Esophagus squamous epithelium (tissue), 5 donors: Measurements from ENCODE around the gene TFAP2B. TPM values are rescaled to one million over a fixed set of nuclear protein-coding genes. Genes with fewer than 3 reads are reported as not detected.

ENCODE experiments used
- DNase-seq: peaks from one replicate; lab custom pipeline; 2025; lab: John Stamatoyannopoulos, UW
- H3K27ac ChIP-seq, 4 donors: fragments of 200-600 bp; sonication (generic); one replicate each; pipeline ENCODE4 v1.5.1; 2016 to 2019; ENCODE audit warnings: mild to moderate bottlenecking in 1 of 4
- H3K27me3 ChIP-seq, 4 donors: fragments of 200-600 bp; sonication (generic); 1 replicate in 3 of 4; 2 replicates in 1 of 4; pipeline versions ENCODE4 v1.5.1 to v1.6.0; 2017 to 2021; ENCODE audit warnings: antibody characterized with exemption in 1 of 4
- H3K36me3 ChIP-seq, 3 donors: fragments of 200-600 bp; sonication (generic); one replicate each; pipeline ENCODE4 v1.5.1; 2016 to 2019
- H3K4me1 ChIP-seq, 3 donors: fragments of 200-600 bp; sonication (generic); one replicate each; pipeline ENCODE4 v1.5.1; 2017 to 2019
- H3K4me3 ChIP-seq, 4 donors: fragments of 200-600 bp; sonication (generic); 1 replicate in 3 of 4; 2 replicates in 1 of 4; pipeline ENCODE4 v1.5.1; 2016 to 2019; ENCODE audit warnings: mild to moderate bottlenecking in 2 of 4, moderate library complexity in 1 of 4
- H3K9me3 ChIP-seq, 3 donors: fragments of 200-600 bp; sonication (generic); one replicate each; pipeline ENCODE4 v1.5.1; 2016 to 2019
- POLR2A ChIP-seq, 4 donors: fragments of 450-650 bp; IDR thresholded peaks; one replicate each; pipeline ENCODE4 v1.6.1; 2017; ENCODE audit warnings: antibody characterized with exemption in 4 of 4, mild to moderate bottlenecking in 4 of 4, moderate library complexity in 3 of 4
- WGBS, 2 donors: methylation state at CpG; one replicate each; pipeline ENCODE4 v1.1.5; 2018; 5-methylcytosine and 5-hydroxymethylcytosine counted together
- intact Hi-C: fragments of 100-400 bp; cut with DNase I; formaldehyde crosslinking; loops from one replicate; pipeline ENCODE4 v1.15.0; 2022
- total RNA-seq, 4 donors: library from RNA; depleted of rRNA; stranded (reverse); fragments of >200 nt; gene quantifications; one replicate each; pipeline ENCODE4 v1.1.0, GENCODE V29; 2016
- TF ChIP-seq, protein P1 (sequence below), 6 experiments: fragments of 450-650 bp in 4 of 6; fragments of 200-600 bp in 2 of 6; sonication (generic) in 2 of 6; IDR thresholded peaks; one replicate each; pipeline ENCODE4 v1.5.1; 2016 to 2019; ENCODE audit warnings: antibody characterized with exemption in 6 of 6, mild to moderate bottlenecking in 4 of 6, moderate library complexity in 4 of 6
- donor health status: DM: yes; HTN: yes; CAD: no.

The TFAP2B gene
- total RNA-seq, 4 donors from 2014 or later: 0.35 to 4.4 (median 1.8) TPM

DNA sequence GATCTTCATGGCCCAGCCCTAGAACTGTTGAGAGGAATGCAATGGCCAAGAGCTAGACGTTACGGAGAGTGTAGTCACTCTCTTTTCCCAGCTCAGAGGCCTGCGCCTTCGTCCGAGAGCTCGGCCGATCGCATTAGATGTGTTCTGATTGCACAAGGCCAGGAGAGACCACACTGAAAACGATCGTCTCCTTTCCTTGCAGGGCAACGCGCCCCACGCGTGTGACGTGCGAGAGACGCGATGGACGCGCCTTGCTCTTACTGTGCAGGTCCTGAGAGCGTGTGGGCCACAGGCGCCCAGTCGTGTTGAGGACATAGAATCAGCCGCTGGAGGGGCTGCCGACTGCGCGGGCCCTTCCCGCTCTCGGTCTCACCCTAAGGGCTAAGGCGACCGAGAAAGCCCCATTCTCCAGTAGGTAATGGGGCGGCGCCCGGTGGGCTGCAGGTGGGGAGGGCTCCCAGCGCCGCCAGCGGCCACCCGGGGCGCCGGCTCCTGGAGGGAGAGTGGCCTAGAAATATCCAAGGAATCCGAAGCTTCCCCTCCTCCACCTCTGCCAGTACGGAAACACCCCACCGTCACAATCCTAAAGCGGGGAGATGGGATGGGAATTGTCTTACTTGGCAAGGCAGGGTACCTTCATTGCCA lies 26.9 kb downstream of the TFAP2B start:
- no peak for DNase-seq
- H3K27ac ChIP-seq: no peak overlapping the region
- H3K4me1 ChIP-seq: peaks cover under 1 to 35% (median 3%) of the 10 kb centered on the region in 3 donors
- intact Hi-C loops: no loop called here
- peaks cover 0 to 25% (median 0%) of the 10 kb centered on the region in 3 donors for H3K36me3 ChIP-seq
- no peaks in the 10 kb centered on the region for H3K9me3 ChIP-seq
- peaks cover 0 to 100% (median 0%) of the 10 kb centered on the region in 4 donors for H3K27me3 ChIP-seq
- WGBS, 2 donors: 45 to 51% methylated on average over 6 to 16 of the region's 44 CpGs
- no peak overlapping the region for H3K4me3 ChIP-seq
- TF ChIP-seq, protein P1, sequence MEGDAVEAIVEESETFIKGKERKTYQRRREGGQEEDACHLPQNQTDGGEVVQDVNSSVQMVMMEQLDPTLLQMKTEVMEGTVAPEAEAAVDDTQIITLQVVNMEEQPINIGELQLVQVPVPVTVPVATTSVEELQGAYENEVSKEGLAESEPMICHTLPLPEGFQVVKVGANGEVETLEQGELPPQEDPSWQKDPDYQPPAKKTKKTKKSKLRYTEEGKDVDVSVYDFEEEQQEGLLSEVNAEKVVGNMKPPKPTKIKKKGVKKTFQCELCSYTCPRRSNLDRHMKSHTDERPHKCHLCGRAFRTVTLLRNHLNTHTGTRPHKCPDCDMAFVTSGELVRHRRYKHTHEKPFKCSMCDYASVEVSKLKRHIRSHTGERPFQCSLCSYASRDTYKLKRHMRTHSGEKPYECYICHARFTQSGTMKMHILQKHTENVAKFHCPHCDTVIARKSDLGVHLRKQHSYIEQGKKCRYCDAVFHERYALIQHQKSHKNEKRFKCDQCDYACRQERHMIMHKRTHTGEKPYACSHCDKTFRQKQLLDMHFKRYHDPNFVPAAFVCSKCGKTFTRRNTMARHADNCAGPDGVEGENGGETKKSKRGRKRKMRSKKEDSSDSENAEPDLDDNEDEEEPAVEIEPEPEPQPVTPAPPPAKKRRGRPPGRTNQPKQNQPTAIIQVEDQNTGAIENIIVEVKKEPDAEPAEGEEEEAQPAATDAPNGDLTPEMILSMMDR (IDR thresholded peaks at IDR 0.05): no peak
- TF ChIP-seq POLR2A (IDR thresholded peaks at IDR 0.05): no peak

DNA sequence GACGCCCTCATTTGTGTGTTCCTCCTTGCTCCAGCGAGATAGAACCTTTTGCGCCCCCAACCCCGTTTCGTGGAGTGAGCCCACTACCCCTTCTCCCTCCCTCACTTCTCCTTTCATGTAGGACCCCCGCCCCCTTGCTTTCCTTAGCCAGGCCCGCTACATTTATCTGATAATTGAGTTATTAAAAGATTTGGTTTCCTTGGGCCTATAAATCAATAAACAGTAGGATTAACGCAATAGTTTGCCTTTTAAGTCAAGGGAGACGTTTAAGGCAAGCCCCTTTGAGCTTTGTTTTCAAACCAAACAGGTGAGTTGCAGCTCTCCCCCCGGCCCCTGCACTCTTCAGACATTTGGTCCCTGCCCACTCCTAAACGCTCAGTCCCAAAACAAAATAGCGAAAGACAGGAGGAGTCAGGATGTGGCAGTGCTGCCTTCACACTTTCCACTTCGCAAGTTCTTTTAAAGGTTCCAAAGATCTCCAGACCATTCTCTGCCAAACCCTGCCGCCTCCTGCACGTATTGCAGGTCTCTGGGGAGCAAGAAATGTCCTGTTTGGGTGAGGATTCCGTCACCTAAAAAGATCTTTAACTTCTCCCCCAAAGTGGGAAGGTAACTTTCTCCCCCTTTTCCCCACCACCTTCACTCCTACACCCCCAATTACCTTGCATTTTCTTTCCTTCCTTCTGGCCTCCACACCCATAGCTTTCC lies 27.6 kb downstream of the TFAP2B start:
- H3K9me3 ChIP-seq: no peaks in the 10 kb centered on the region
- peaks cover 0 to 100% (median 0%) of the 10 kb centered on the region in 4 donors for H3K27me3 ChIP-seq
- peaks cover 3 to 42% (median 4%) of the 10 kb centered on the region in 3 donors for H3K4me1 ChIP-seq
- peaks cover 0 to 23% (median 0%) of the 10 kb centered on the region in 3 donors for H3K36me3 ChIP-seq
- WGBS, 2 donors: 36 to 45% methylated on average over 16 of the region's 16 CpGs
- DNase-seq: no peak
- no peak for TF ChIP-seq POLR2A (IDR thresholded peaks at IDR 0.05)
- TF ChIP-seq, protein P1 (IDR thresholded peaks at IDR 0.05): no peak
- H3K4me3 ChIP-seq: no peak overlapping the region
- intact Hi-C loops: no loop called here
- no peak overlapping the region for H3K27ac ChIP-seq

DNA sequence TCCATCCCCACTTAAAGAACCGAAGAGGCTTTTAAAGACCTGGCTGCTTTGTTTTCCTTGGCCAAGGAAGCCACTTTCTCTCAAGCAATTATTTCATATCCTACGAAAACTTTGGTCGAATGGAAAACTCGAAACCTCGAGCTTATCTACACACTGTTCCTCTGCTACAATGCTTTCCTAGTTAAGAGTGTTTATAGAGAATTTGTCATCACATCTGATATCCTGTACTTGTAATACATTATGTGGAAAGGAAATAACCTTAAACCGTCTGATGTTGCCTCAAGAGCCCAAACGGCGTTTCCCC lies 28.1 kb downstream of the TFAP2B start:
- WGBS, 2 donors: 38 to 49% methylated on average over 8 of the region's 8 CpGs
- no peak for DNase-seq
- H3K27me3 ChIP-seq: peaks cover 0 to 100% (median 0%) of the 10 kb centered on the region in 4 donors
- intact Hi-C loops: no loop called here
- H3K27ac ChIP-seq: no peak overlapping the region
- no peak overlapping the region for H3K4me3 ChIP-seq
- H3K9me3 ChIP-seq: no peaks in the 10 kb centered on the region
- peaks cover 3 to 43% (median 4%) of the 10 kb centered on the region in 3 donors for H3K4me1 ChIP-seq
- H3K36me3 ChIP-seq: peaks cover 0 to 20% (median 0%) of the 10 kb centered on the region in 3 donors
- TF ChIP-seq, protein P1 (IDR thresholded peaks at IDR 0.05): no peak
- no peak for TF ChIP-seq POLR2A (IDR thresholded peaks at IDR 0.05)

DNA sequence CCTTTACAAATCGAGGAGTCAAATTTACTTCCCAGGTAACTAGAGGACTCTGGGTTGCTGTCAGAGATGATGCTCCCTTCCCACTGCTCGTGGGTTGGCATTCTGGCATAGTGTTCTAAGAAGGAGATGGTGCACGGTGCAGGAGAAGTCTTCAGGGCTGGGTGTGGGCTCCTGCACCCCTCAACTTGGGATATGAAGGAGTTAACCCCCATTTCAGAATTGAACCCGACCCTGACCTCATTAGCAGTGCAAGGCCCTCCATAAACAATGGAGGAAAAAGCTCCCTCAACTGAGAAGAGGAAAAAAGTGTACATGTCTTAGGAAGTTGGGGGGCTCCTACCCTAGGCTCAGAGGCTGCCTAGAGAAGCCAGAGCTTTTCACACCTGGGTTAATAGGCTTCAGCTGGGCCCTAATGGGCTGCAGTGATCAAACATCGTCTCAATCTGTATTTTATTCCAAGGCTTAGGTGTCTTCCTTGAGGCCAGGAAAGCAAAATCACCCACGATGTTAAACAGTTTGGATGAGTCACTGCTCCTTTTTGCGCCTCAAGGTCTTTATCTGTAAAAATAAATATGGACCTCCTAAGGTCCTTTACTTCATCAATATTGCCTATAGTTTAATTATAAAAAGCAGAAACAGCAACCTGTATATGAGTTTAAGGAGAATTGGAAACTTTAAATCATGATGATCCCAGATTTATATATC lies 29.4 kb downstream of the TFAP2B start:
- Histone ChIP-seq H3K4me3 (no peak overlapping the region), H3K4me1 (peaks cover 3 to 43% (median 4%) of the 10 kb centered on the region in 3 donors), H3K36me3 (peaks cover 0 to 7% (median 0%) of the 10 kb centered on the region in 3 donors), H3K27me3 (peaks cover 0 to 100% (median 0%) of the 10 kb centered on the region in 4 donors), H3K27ac (peak overlapping the region in 1 of 4 donors; percentile 7), H3K9me3 (no peaks in the 10 kb centered on the region)
- DNase-seq: no peak
- no peak for TF ChIP-seq POLR2A (IDR thresholded peaks at IDR 0.05)
- TF ChIP-seq, protein P1 (IDR thresholded peaks at IDR 0.05): no peak
- WGBS, 2 donors: 10 to 15% methylated on average over 5 to 7 of the region's 7 CpGs
- intact Hi-C loops: no loop called here
